Purkinje cell (primary cell): ENCODE measurements around the gene DST. TPM values are rescaled to one million over a fixed set of nuclear protein-coding genes. Genes with fewer than 3 reads are reported as not detected.

Experiments
- polyA plus RNA-seq: library from polyadenylated mRNA; unstranded; fragments of >200 nt; fragmentation: Nextera tagmentation; gene quantifications from 2 replicates; pipeline ENCODE4 v1.2.1, GENCODE V29; 2014

The DST gene
- polyA plus RNA-seq: 279 and 335 TPM in 2 replicates

GRCh38 chr6:56642366-56643261 is at the start of gene DST:
Gene DST (minus strand): TSS chr6:56642889.

